Mucosa of descending colon (tissue), 3 donors: ENCODE data around the gene P4HA2. TPM values are rescaled to one million over a fixed set of nuclear protein-coding genes. Genes with fewer than 3 reads are reported as not detected.

Source experiments
- ATAC-seq: fragments of 200-7000 bp; cut with Tn5 transposase; one replicate; pipeline ENCODE4 v1.9.1; 2020; ENCODE audit warnings: mild to moderate bottlenecking, moderate library complexity
- DNase-seq, 3 donors: peaks; one replicate each; pipeline ENCODE4 v3.0.0-alpha.2; 2020
- H3K36me3 ChIP-seq: fragments of 200-600 bp; one replicate; pipeline ENCODE4 v1.8.0; 2021; ENCODE audit warnings: low read depth, mild to moderate bottlenecking
- H3K4me1 ChIP-seq: fragments of 200-600 bp; one replicate; pipeline ENCODE4 v1.8.0; 2021; ENCODE audit warnings: low read depth, mild to moderate bottlenecking
- H3K4me3 ChIP-seq: fragments of 200-600 bp; one replicate; pipeline ENCODE4 v1.8.0; 2021; ENCODE audit warnings: mild to moderate bottlenecking
- H3K9me3 ChIP-seq: fragments of 200-600 bp; one replicate; pipeline ENCODE4 v1.8.0; 2021; ENCODE audit warnings: mild to moderate bottlenecking
- CTCF ChIP-seq: fragments of 200-600 bp; IDR thresholded peaks from one replicate; pipeline ENCODE4 v1.8.0; 2022; ENCODE audit warnings: antibody characterized with exemption, mild to moderate bottlenecking
- intact Hi-C, 2 donors: fragments of 100-400 bp; cut with DNase I in 1 of 2; cut with micrococcal nuclease in 1 of 2; formaldehyde crosslinking; loops; one replicate each; pipeline versions ENCODE4 v1.11.0 to v1.11.1; 2022; cut with DNase I, micrococcal nuclease
- total RNA-seq, 3 donors: library from RNA; stranded (reverse); fragmentation: NEBNext Ultra II Directional in 2 of 3; extraction: Animal tissue kit (Norgen Biotek cat#: 25700) in 2 of 3; gene quantifications; one replicate each; pipeline versions ENCODE4 v1.2.1 to v1.2.4, GENCODE V29; 2021 to 2023
- donor health status: DM: no; HTN: no; CAD: no; lungs with moderate emphysema.
- donor health status: DM: no; HTN: no; CAD: no.
- donor health status: DM: no; HTN: yes; CAD: no.

Gene P4HA2
- total RNA-seq, 3 donors from 2014 or later = 47.0 to 65.0 (median 56.1) TPM

GRCh38 chr5:132199116-132199680, 28.5 kb downstream of the P4HA2 start:
- DNase-seq = no peak
- TF ChIP-seq CTCF = no peak
- ATAC-seq = no peak
- Histone ChIP-seq H3K4me1 (no peaks in the 10 kb centered on the region), H3K9me3 (no peaks in the 10 kb centered on the region), H3K4me3 (no peak overlapping the region), H3K36me3 (no peaks in the 10 kb centered on the region)
- intact Hi-C loops = no loop called here

- DNase-seq = no peak
- Histone ChIP-seq H3K4me3 (no peak overlapping the region), H3K9me3 (no peaks in the 10 kb centered on the region), H3K4me1 (no peaks in the 10 kb centered on the region), H3K36me3 (no peaks in the 10 kb centered on the region)
- no peak for ATAC-seq
- intact Hi-C loops = no loop called here
- no peak for TF ChIP-seq CTCF
Measured at GRCh38 chr5:132198571-132198970, 29.1 kb downstream of the P4HA2 start.

GRCh38 chr5:132195727-132196126, 31.9 kb downstream of the P4HA2 start:
- Histone ChIP-seq H3K4me1 (no peaks in the 10 kb centered on the region), H3K9me3 (no peaks in the 10 kb centered on the region), H3K4me3 (no peak overlapping the region), H3K36me3 (no peaks in the 10 kb centered on the region)
- TF ChIP-seq CTCF = no peak
- intact Hi-C loops = no loop called here
- DNase-seq (no peak), ATAC-seq (no peak)

GRCh38 chr5:132193165-132193694, 34.4 kb downstream of the P4HA2 start:
- TF ChIP-seq CTCF = no peak
- H3K9me3 ChIP-seq = no peaks in the 10 kb centered on the region
- intact Hi-C loops = no loop called here
- ATAC-seq (no peak), DNase-seq (no peak)
- no peak overlapping the region for H3K4me3 ChIP-seq
- H3K4me1 ChIP-seq = no peaks in the 10 kb centered on the region
- no peaks in the 10 kb centered on the region for H3K36me3 ChIP-seq

- DNase-seq = peak in 1 of 3 donors; percentile 26
- TF ChIP-seq CTCF = peak; percentile 28
- H3K4me1 ChIP-seq = no peaks in the 10 kb centered on the region
- H3K4me3 ChIP-seq = no peak overlapping the region
- ATAC-seq = peak; percentile 88
- H3K36me3 ChIP-seq = no peaks in the 10 kb centered on the region
- H3K9me3 ChIP-seq = no peaks in the 10 kb centered on the region
- intact Hi-C loops = no loop called here
Measured at GRCh38 chr5:132190161-132190817, 37.4 kb downstream of the P4HA2 start.
